GM12878 (cell line): ENCODE data around the gene HSPA1A. TPM values are rescaled to one million over a fixed set of nuclear protein-coding genes. Genes with fewer than 3 reads are reported as not detected.

Experiments used
- ASH2L ChIP-seq: fragments of 300-600, 200-600 bp; sonication (generic); IDR thresholded peaks from 2 replicates; pipeline ENCODE4 v1.6.1; 2017; ENCODE audit warnings: low read depth, mild to moderate bottlenecking, borderline replicate concordance
- BCL3 ChIP-seq: IDR thresholded peaks from 2 replicates; pipeline ENCODE4 v1.6.1; 2011; ENCODE audit warnings: borderline replicate concordance, low read depth, mild to moderate bottlenecking, moderate library complexity, low read length; ENCODE audit not compliant: insufficient read depth, poor library complexity, severe bottlenecking
- E4F1 ChIP-seq: fragments of 450-650 bp; IDR thresholded peaks from 2 replicates; pipeline ENCODE4 v1.6.1; 2018; ENCODE audit warnings: borderline replicate concordance, mild to moderate bottlenecking; ENCODE audit not compliant: partially characterized antibody
- EP300 ChIP-seq, 2 experiments: fragments of 150-350 bp in 1 of 2; IDR thresholded peaks; 2 replicates each; pipeline ENCODE4 v1.6.1; 2011 to 2012; ENCODE audit warnings: low read depth in 2 of 2, low read length in 2 of 2, borderline replicate concordance in 1 of 2, improper control_type of control experiment in 1 of 2, inconsistent platforms in 1 of 2; ENCODE audit not compliant: control insufficient read depth in 1 of 2
- ESRRA ChIP-seq: IDR thresholded peaks from 2 replicates; pipeline ENCODE4 v1.6.1; 2012; ENCODE audit warnings: mild to moderate bottlenecking, low read length, improper control_type of control experiment
- FOS ChIP-seq: IDR thresholded peaks from 3 replicates; pipeline ENCODE4 v1.6.1; 2011; ENCODE audit warnings: borderline replicate concordance; ENCODE audit not compliant: insufficient read length; ENCODE audit errors: extremely low read depth
- LARP7 ChIP-seq: fragments of 450-650 bp; IDR thresholded peaks from 2 replicates; pipeline ENCODE4 v1.6.1; 2017; ENCODE audit warnings: mild to moderate bottlenecking
- MTA3 ChIP-seq: IDR thresholded peaks from 2 replicates; pipeline ENCODE4 v1.6.1; 2012; ENCODE audit warnings: low read length, inconsistent platforms, borderline replicate concordance
- MYC ChIP-seq: IDR thresholded peaks from 2 replicates; pipeline ENCODE4 v1.6.1; 2011; ENCODE audit warnings: mild to moderate bottlenecking, low read length, moderate library complexity, inconsistent platforms; ENCODE audit not compliant: insufficient read depth, insufficient replicate concordance, insufficient read length, severe bottlenecking
- POU2F2 ChIP-seq: IDR thresholded peaks from 3 replicates; pipeline ENCODE4 v1.6.1; 2011; ENCODE audit warnings: low read depth, mild to moderate bottlenecking, low read length, borderline replicate concordance
- PRDM15 ChIP-seq: fragments of 450-650 bp; formaldehyde crosslinking; IDR thresholded peaks from 2 replicates; pipeline ENCODE4 v1.4.0; 2020; ENCODE audit warnings: mild to moderate bottlenecking, moderate library complexity
- RAD51 ChIP-seq: fragments of 450-650 bp; IDR thresholded peaks from 2 replicates; pipeline ENCODE4 v1.6.1; 2016; ENCODE audit warnings: moderate library complexity, mild to moderate bottlenecking, inconsistent platforms
- SMAD1 ChIP-seq: fragments of 450-650 bp; IDR thresholded peaks from 2 replicates; pipeline ENCODE4 v1.6.1; 2018; ENCODE audit warnings: mild to moderate bottlenecking, low read depth; ENCODE audit not compliant: partially characterized antibody
- SMC3 ChIP-seq: IDR thresholded peaks from 2 replicates; pipeline ENCODE4 v1.6.1; 2011; ENCODE audit warnings: low read length, improper control_type of control experiment, borderline replicate concordance
- SREBF1 ChIP-seq: IDR thresholded peaks from 2 replicates; pipeline ENCODE4 v1.6.1; 2012; ENCODE audit warnings: mild to moderate bottlenecking, low read length
- TCF12 ChIP-seq: IDR thresholded peaks from 2 replicates; pipeline ENCODE4 v1.6.1; 2011; ENCODE audit warnings: low read depth, mild to moderate bottlenecking, low read length
- ZBTB33 ChIP-seq: fragments of 450-650 bp; IDR thresholded peaks from 2 replicates; pipeline ENCODE4 v1.6.1; 2017; ENCODE audit warnings: mild to moderate bottlenecking
- ZSCAN29 ChIP-seq: fragments of 450-650 bp; IDR thresholded peaks from 2 replicates; pipeline ENCODE4 v1.6.1; 2017; ENCODE audit warnings: mild to moderate bottlenecking, moderate library complexity
- polyA plus RNA-seq, 11 experiments: library from polyadenylated mRNA; depleted of rRNA in 4 of 11; unstranded in 6 of 11; stranded (reverse) in 5 of 11; fragments of >200 nt; fragmentation: Nextera tagmentation in 4 of 11; fragmentation: Illumina TruSeq in 1 of 11; extraction: Ambion mirVana in 4 of 11; extraction: Trizol in 1 of 11; gene quantifications; 1 replicate in 1 of 11; 2 replicates in 10 of 11; pipeline versions ENCODE4 v1.2.1 to v1.2.3, GENCODE V29; 2011 to 2016; ENCODE audit warnings: inconsistent platforms in 2 of 11, missing spikeins in 2 of 11, low read depth in 1 of 11
- total RNA-seq, 4 experiments: library from RNA; depleted of rRNA in 3 of 4; stranded (reverse); fragments of >200 nt in 3 of 4; fragmentation: Illumina TruSeq in 1 of 4; extraction: Trizol in 1 of 4; gene quantifications; 2 replicates each; pipeline versions ENCODE4 v1.2.1 to v1.2.3, GENCODE V29; 2013 to 2021

Gene HSPA1A
- total and polyA plus RNA-seq, 10 of the 15 experiments (the other 5 are each of a cell fraction or from before 2014, with no cell fraction given) = 0.29 to 51.8 (median 17.5) TPM

GRCh38 chr6:31795616-31796298 is 19.6 kb upstream of the HSPA1A start, which contains the start of gene VARS1 (continued):
- TF ChIP-seq E4F1 = no peak
- TF ChIP-seq SMC3 = peak; percentile 55
- TF ChIP-seq LARP7 = peak; percentile 100
- no peak for TF ChIP-seq BCL3
- no peak for TF ChIP-seq ASH2L
- no peak for TF ChIP-seq SMAD1
- TF ChIP-seq FOS = no peak
- no peak for TF ChIP-seq ESRRA
- TF ChIP-seq SREBF1 = no peak
- TF ChIP-seq RAD51 = 0 out of 2 replicates have a peak, but pooled peaks have one; percentile 35
- TF ChIP-seq EP300 (IDR thresholded peaks at IDR 0.05; ENCODE audit: borderline replicate concordance in 1 of 2, control insufficient read depth in 1 of 2, low read depth in 2 of 2, low read length in 2 of 2) = no peak
- peak; percentile 75; the same call in 1 of the 2 replicates for TF ChIP-seq ZBTB33
- no peak for TF ChIP-seq MTA3
- TF ChIP-seq TCF12 = 0 out of 2 replicates have a peak, but pooled peaks have one; percentile 43
- peak; percentile 96 for TF ChIP-seq MYC
- peak; percentile 88 for TF ChIP-seq ZSCAN29
- TF ChIP-seq PRDM15 = no peak
- no peak; the same call in 2 of the 3 replicates for TF ChIP-seq POU2F2
